Activated naive CD8-positive, alpha-beta T cell treated with anti-CD3 and anti-CD28 coated beads for 36 hours (primary cell): ENCODE results near the gene AHSP. TPM values are rescaled to one million over a fixed set of nuclear protein-coding genes. Genes with fewer than 3 reads are reported as not detected.
A peak's percentile ranks its signal among the peaks of the same experiment; 100 is the strongest.
"Not testable (repeated sequence)": the region's sequence is repeated elsewhere in the genome, so short reads cannot be mapped to it uniquely, and the experiment has no call there.

Experiments
- DNase-seq: peaks from one replicate; pipeline ENCODE4 v3.0.0; 2021
- H3K27ac Mint-ChIP-seq: one replicate; pipeline ENCODE4 v1.8.0; 2022; ENCODE audit warnings: mild to moderate bottlenecking, moderate library complexity, mixed read lengths
- H3K27me3 Mint-ChIP-seq: one replicate; pipeline ENCODE4 v1.8.0; 2022; ENCODE audit warnings: mild to moderate bottlenecking, mixed read lengths
- H3K36me3 Mint-ChIP-seq: one replicate; pipeline ENCODE4 v1.8.0; 2021; ENCODE audit warnings: mild to moderate bottlenecking, mixed read lengths
- H3K4me1 Mint-ChIP-seq: one replicate; pipeline ENCODE4 v1.8.0; 2021; ENCODE audit warnings: mixed read lengths
- H3K4me3 Mint-ChIP-seq: one replicate; pipeline ENCODE4 v1.8.0; 2022; ENCODE audit warnings: mild to moderate bottlenecking, moderate library complexity, mixed read lengths
- H3K9me3 Mint-ChIP-seq: one replicate; pipeline ENCODE4 v1.8.0; 2022; ENCODE audit warnings: mixed read lengths
- total RNA-seq, 2 experiments: library from RNA; stranded (reverse); gene quantifications; one replicate each; pipeline ENCODE4 v1.2.3, GENCODE V29; 2021

AHSP gene
- total RNA-seq, 2 experiments from 2014 or later, result not detected

GRCh38 chr16:31508706-31509195 is 18.9 kb upstream of the AHSP start:
- Mint-ChIP-seq H3K4me1 (peaks cover 47% of the 10 kb centered on the region), H3K9me3 (peaks cover 3% of the 10 kb centered on the region), H3K36me3 (peaks cover 10% of the 10 kb centered on the region)

GRCh38 chr16:31513126-31513525 is 14.6 kb upstream of the AHSP start:
- peaks cover 2% of the 10 kb centered on the region for H3K36me3 Mint-ChIP-seq
- H3K9me3 Mint-ChIP-seq, result peaks cover 5% of the 10 kb centered on the region
- no peak overlapping the region for H3K27ac Mint-ChIP-seq
- no peak for DNase-seq
- no peaks in the 10 kb centered on the region for H3K27me3 Mint-ChIP-seq
- no peak overlapping the region for H3K4me3 Mint-ChIP-seq
- peaks cover 17% of the 10 kb centered on the region for H3K4me1 Mint-ChIP-seq

More at GRCh38 chr16:31508706-31509195, 18.9 kb upstream of the AHSP start:
- H3K4me3 Mint-ChIP-seq, result peak overlapping the region; percentile 94
- H3K27me3 Mint-ChIP-seq, result no peaks in the 10 kb centered on the region
- peak overlapping the region; percentile 97 for H3K27ac Mint-ChIP-seq
- DNase-seq, result no peak

- Mint-ChIP-seq H3K4me1 (peaks cover 15% of the 10 kb centered on the region), H3K4me3 (no peak overlapping the region), H3K36me3 (peaks cover 2% of the 10 kb centered on the region), H3K9me3 (peaks cover 5% of the 10 kb centered on the region), H3K27me3 (no peaks in the 10 kb centered on the region), H3K27ac (no peak overlapping the region)
- DNase-seq, result no peak
Observed at GRCh38 chr16:31513884-31514283, 13.8 kb upstream of the AHSP start.

GRCh38 chr16:31517800-31518402 is 9.8 kb upstream of the AHSP start:
- Mint-ChIP-seq H3K4me1 (no peaks in the 10 kb centered on the region), H3K4me3 (no peak overlapping the region), H3K36me3 (peaks cover 2% of the 10 kb centered on the region), H3K27ac (no peak overlapping the region), H3K9me3 (peaks cover 3% of the 10 kb centered on the region), H3K27me3 (no peaks in the 10 kb centered on the region)
- DNase-seq, result no peak

- Mint-ChIP-seq H3K9me3 (peaks cover 3% of the 10 kb centered on the region), H3K27ac (no peak overlapping the region), H3K27me3 (no peaks in the 10 kb centered on the region), H3K4me1 (no peaks in the 10 kb centered on the region), H3K36me3 (peaks cover 2% of the 10 kb centered on the region), H3K4me3 (no peak overlapping the region)
- no peak for DNase-seq
Observed at GRCh38 chr16:31519759-31520431, 7.8 kb upstream of the AHSP start.

- DNase-seq, result no peak
- Mint-ChIP-seq H3K4me3 (no peak overlapping the region), H3K27me3 (no peaks in the 10 kb centered on the region), H3K4me1 (no peaks in the 10 kb centered on the region), H3K27ac (no peak overlapping the region), H3K36me3 (peaks cover 2% of the 10 kb centered on the region), H3K9me3 (peaks cover 3% of the 10 kb centered on the region)
Observed at GRCh38 chr16:31521368-31521767, 6.3 kb upstream of the AHSP start.

- Mint-ChIP-seq H3K36me3 (no peaks in the 10 kb centered on the region), H3K27me3 (no peaks in the 10 kb centered on the region), H3K4me3 (no peak overlapping the region), H3K9me3 (no peaks in the 10 kb centered on the region), H3K27ac (no peak overlapping the region), H3K4me1 (no peaks in the 10 kb centered on the region)
- DNase-seq, result no peak
Observed at GRCh38 chr16:31522071-31522470, 5.6 kb upstream of the AHSP start.

- not testable (repeated sequence) for H3K36me3 Mint-ChIP-seq, DNase-seq, H3K4me3 Mint-ChIP-seq, H3K4me1 Mint-ChIP-seq, H3K27ac Mint-ChIP-seq, H3K9me3 Mint-ChIP-seq
- peaks cover 13% of the 10 kb centered on the region for H3K27me3 Mint-ChIP-seq
Observed at GRCh38 chr16:31523768-31524167, 3.9 kb upstream of the AHSP start.

GRCh38 chr16:31525113-31525512 is 2.6 kb upstream of the AHSP start:
- no peak for DNase-seq
- no peak overlapping the region for H3K4me3 Mint-ChIP-seq
- H3K36me3 Mint-ChIP-seq, result no peaks in the 10 kb centered on the region
- H3K9me3 Mint-ChIP-seq, result no peaks in the 10 kb centered on the region
- H3K27me3 Mint-ChIP-seq, result peaks cover 26% of the 10 kb centered on the region
- H3K27ac Mint-ChIP-seq, result no peak overlapping the region
- H3K4me1 Mint-ChIP-seq, result peaks cover 14% of the 10 kb centered on the region

GRCh38 chr16:31528523-31529107 is 915 bp downstream of the AHSP start:
- no peak overlapping the region for H3K27ac Mint-ChIP-seq
- H3K4me1 Mint-ChIP-seq, result peaks cover 14% of the 10 kb centered on the region
- no peaks in the 10 kb centered on the region for H3K36me3 Mint-ChIP-seq
- no peaks in the 10 kb centered on the region for H3K9me3 Mint-ChIP-seq
- DNase-seq, result no peak
- H3K4me3 Mint-ChIP-seq, result peak overlapping the region; percentile 40
- H3K27me3 Mint-ChIP-seq, result peaks cover 27% of the 10 kb centered on the region

- H3K4me1 Mint-ChIP-seq, result peaks cover 14% of the 10 kb centered on the region
- H3K27ac Mint-ChIP-seq, result no peak overlapping the region
- H3K36me3 Mint-ChIP-seq, result no peaks in the 10 kb centered on the region
- no peak for DNase-seq
- H3K4me3 Mint-ChIP-seq, result peak overlapping the region; percentile 40
- peaks cover 31% of the 10 kb centered on the region for H3K27me3 Mint-ChIP-seq
- no peaks in the 10 kb centered on the region for H3K9me3 Mint-ChIP-seq
Observed at GRCh38 chr16:31529108-31529936, 1.6 kb downstream of the AHSP start.

- no peak for DNase-seq
- Mint-ChIP-seq H3K36me3 (no peaks in the 10 kb centered on the region), H3K27me3 (peaks cover 35% of the 10 kb centered on the region), H3K9me3 (no peaks in the 10 kb centered on the region), H3K4me1 (peaks cover 14% of the 10 kb centered on the region), H3K4me3 (no peak overlapping the region), H3K27ac (no peak overlapping the region)
Observed at GRCh38 chr16:31529937-31530312, 2.2 kb downstream of the AHSP start.

- H3K27ac Mint-ChIP-seq, result no peak overlapping the region
- no peak overlapping the region for H3K4me3 Mint-ChIP-seq
- H3K9me3 Mint-ChIP-seq, result no peaks in the 10 kb centered on the region
- no peak for DNase-seq
- peaks cover 14% of the 10 kb centered on the region for H3K4me1 Mint-ChIP-seq
- no peaks in the 10 kb centered on the region for H3K36me3 Mint-ChIP-seq
- peaks cover 39% of the 10 kb centered on the region for H3K27me3 Mint-ChIP-seq
Observed at GRCh38 chr16:31530405-31530804, 2.7 kb downstream of the AHSP start.

GRCh38 chr16:31531096-31531495 is 3.4 kb downstream of the AHSP start:
- Mint-ChIP-seq H3K9me3 (no peaks in the 10 kb centered on the region), H3K36me3 (no peaks in the 10 kb centered on the region), H3K4me1 (peaks cover 14% of the 10 kb centered on the region), H3K4me3 (no peak overlapping the region), H3K27me3 (peaks cover 46% of the 10 kb centered on the region), H3K27ac (no peak overlapping the region)
- DNase-seq, result no peak

- DNase-seq, result no peak
- Mint-ChIP-seq H3K27ac (no peak overlapping the region), H3K4me3 (no peak overlapping the region), H3K36me3 (no peaks in the 10 kb centered on the region), H3K9me3 (no peaks in the 10 kb centered on the region), H3K4me1 (peaks cover 16% of the 10 kb centered on the region), H3K27me3 (peaks cover 56% of the 10 kb centered on the region)
Observed at GRCh38 chr16:31532120-31532519, 4.4 kb downstream of the AHSP start.
